ENCODE measurements around the gene TMEM168. TPM values are rescaled to one million over a fixed set of nuclear protein-coding genes. Genes with fewer than 3 reads are reported as not detected.

The TMEM168 gene
- total RNA-seq, 5 donors from 2014 or later (not counting 1 experiment from before 2014, with no cell fraction given): 16.0 to 24.1 (median 20.3) TPM

DNA sequence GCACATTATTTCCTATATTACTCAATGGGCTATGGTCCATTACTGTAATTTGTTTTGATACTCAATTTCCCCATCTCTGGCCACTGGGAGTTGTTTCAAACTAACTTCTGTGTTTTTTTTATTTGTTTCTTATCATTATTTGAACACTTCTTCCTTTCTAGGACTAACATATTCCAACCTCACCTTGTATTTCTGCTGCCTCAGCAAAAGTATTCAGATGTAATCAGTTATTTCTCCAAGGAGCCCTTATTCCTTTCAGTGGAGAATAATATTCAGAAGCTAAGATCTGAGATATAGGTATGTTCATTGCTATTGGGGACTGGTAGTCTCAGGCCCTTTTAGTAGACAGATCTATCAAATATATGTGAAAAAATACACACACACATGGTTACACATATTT lies 36.9 kb downstream of the TMEM168 start:
- POLR2A ChIA-PET: no interaction called here

DNA sequence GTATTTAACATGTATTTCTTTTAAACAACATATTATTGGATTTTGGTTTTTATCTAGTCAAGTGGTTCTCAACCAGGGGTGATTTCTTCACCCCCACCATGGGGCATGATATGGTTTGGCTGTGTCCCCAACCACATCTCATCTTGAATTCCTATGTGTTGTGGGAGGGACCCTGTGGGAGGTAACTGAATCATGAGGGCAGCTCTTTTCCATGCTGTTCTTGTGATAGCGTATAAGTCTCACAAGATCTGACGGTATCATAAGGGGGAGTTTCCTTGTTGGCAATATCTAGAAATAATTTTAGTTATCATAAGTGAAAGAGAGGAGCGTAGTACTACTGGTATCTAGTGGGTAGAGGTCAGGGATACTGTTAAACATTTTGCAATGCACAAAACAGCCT lies 37.6 kb downstream of the TMEM168 start:
- no peaks in the 10 kb centered on the region for H3K9me3 ChIP-seq
- DNase-seq: no peak
- no peaks in the 10 kb centered on the region for H3K27me3 Mint-ChIP-seq
- H3K4me3 Mint-ChIP-seq: no peak overlapping the region
- H3K4me1 Mint-ChIP-seq: peaks cover 0 to 11% (median 5%) of the 10 kb centered on the region in 3 donors
- ChIA-PET CTCF (no interaction called here), POLR2A (no interaction called here)
- no peak overlapping the region for H3K27ac ChIP-seq (ENCODE audit: low read length)
- ATAC-seq (replicated peaks in 1 of 4): no peak
- H3K36me3 Mint-ChIP-seq: no peaks in the 10 kb centered on the region
- H3K9me3 Mint-ChIP-seq: no peaks in the 10 kb centered on the region
- H3K4me3 ChIP-seq (ENCODE audit: control insufficient read depth in 1 of 2, extremely low read depth in 1 of 2, low read length in 1 of 2): no peak overlapping the region
- no peak overlapping the region for H3K27ac Mint-ChIP-seq
- no CpG with 5 or more reads among the region's 3 CpGs for WGBS (ENCODE audit: insufficient coverage)
- H3K4me1 ChIP-seq (ENCODE audit: control insufficient read depth in 1 of 2, extremely low read depth in 1 of 2, insufficient read depth in 2 of 2, low read length in 2 of 2): peaks cover 0 to 4% of the 10 kb centered on the region in 2 experiments
- no peaks in the 10 kb centered on the region for H3K27me3 ChIP-seq (replicated peaks in 1 of 2; ENCODE audit: control insufficient read depth in 2 of 2, extremely low read depth in 1 of 2, insufficient read depth in 2 of 2, low read length in 1 of 2)
- H3K36me3 ChIP-seq (ENCODE audit: control insufficient read depth in 2 of 2, extremely low read depth in 1 of 2, insufficient read depth in 1 of 2, low read length in 1 of 2): no peaks in the 10 kb centered on the region

More for the DNA sequence above, 36.9 kb downstream of the TMEM168 start:
- H3K9me3 Mint-ChIP-seq: no peaks in the 10 kb centered on the region
- no peak for DNase-seq
- no peaks in the 10 kb centered on the region for H3K27me3 Mint-ChIP-seq
- CTCF ChIA-PET: no interaction called here
- Histone ChIP-seq H3K27me3 (replicated peaks in 1 of 2; ENCODE audit: control insufficient read depth in 2 of 2, extremely low read depth in 1 of 2, insufficient read depth in 2 of 2, low read length in 1 of 2) (no peaks in the 10 kb centered on the region), H3K36me3 (ENCODE audit: control insufficient read depth in 2 of 2, extremely low read depth in 1 of 2, insufficient read depth in 1 of 2, low read length in 1 of 2) (no peaks in the 10 kb centered on the region), H3K4me1 (ENCODE audit: control insufficient read depth in 1 of 2, extremely low read depth in 1 of 2, insufficient read depth in 2 of 2, low read length in 2 of 2) (peaks cover 0 to 4% of the 10 kb centered on the region in 2 experiments), H3K4me3 (ENCODE audit: control insufficient read depth in 1 of 2, extremely low read depth in 1 of 2, low read length in 1 of 2) (no peak overlapping the region), H3K9me3 (no peaks in the 10 kb centered on the region), H3K27ac (ENCODE audit: low read length) (no peak overlapping the region)
- no peak overlapping the region for H3K27ac Mint-ChIP-seq
- peaks cover 0 to 11% (median 5%) of the 10 kb centered on the region in 3 donors for H3K4me1 Mint-ChIP-seq
- H3K36me3 Mint-ChIP-seq: no peaks in the 10 kb centered on the region
- no peak overlapping the region for H3K4me3 Mint-ChIP-seq
- ATAC-seq (replicated peaks in 1 of 4): no peak

DNA sequence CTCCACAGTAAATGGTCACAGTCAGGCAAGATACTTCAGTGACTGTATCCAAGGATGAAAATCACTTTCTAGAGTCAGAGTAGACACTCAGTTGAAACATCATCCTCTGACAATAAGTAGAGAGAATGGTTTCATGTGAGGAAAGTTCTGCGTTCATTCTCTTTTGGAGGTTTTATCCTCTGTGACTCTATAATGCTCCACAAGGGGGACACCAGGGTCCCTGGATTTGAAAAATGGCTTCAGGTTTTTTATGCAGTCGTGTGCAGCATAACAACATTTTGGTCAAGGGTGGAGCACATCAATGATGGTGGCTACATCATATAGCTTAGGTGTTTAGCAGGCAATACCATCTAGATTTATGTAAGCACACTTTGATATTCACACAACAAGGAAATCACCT lies 40.4 kb downstream of the TMEM168 start:
- no peak for ATAC-seq (replicated peaks in 1 of 4)
- Histone ChIP-seq H3K27me3 (replicated peaks in 1 of 2; ENCODE audit: control insufficient read depth in 2 of 2, extremely low read depth in 1 of 2, insufficient read depth in 2 of 2, low read length in 1 of 2) (no peaks in the 10 kb centered on the region), H3K4me3 (ENCODE audit: control insufficient read depth in 1 of 2, extremely low read depth in 1 of 2, low read length in 1 of 2) (no peak overlapping the region), H3K9me3 (no peaks in the 10 kb centered on the region), H3K27ac (ENCODE audit: low read length) (no peak overlapping the region), H3K36me3 (ENCODE audit: control insufficient read depth in 2 of 2, extremely low read depth in 1 of 2, insufficient read depth in 1 of 2, low read length in 1 of 2) (no peaks in the 10 kb centered on the region), H3K4me1 (ENCODE audit: control insufficient read depth in 1 of 2, extremely low read depth in 1 of 2, insufficient read depth in 2 of 2, low read length in 2 of 2) (peaks cover 0 to 4% of the 10 kb centered on the region in 2 experiments)
- H3K27ac Mint-ChIP-seq: no peak overlapping the region
- POLR2A ChIA-PET: no interaction called here
- peaks cover 0 to 1% of the 10 kb centered on the region in 2 donors for H3K27me3 Mint-ChIP-seq
- no peak for DNase-seq
- H3K4me1 Mint-ChIP-seq: peaks cover 0 to 11% (median 5%) of the 10 kb centered on the region in 3 donors
- CTCF ChIA-PET: no interaction called here
- no peak overlapping the region for H3K4me3 Mint-ChIP-seq
- H3K9me3 Mint-ChIP-seq: no peaks in the 10 kb centered on the region
- no peaks in the 10 kb centered on the region for H3K36me3 Mint-ChIP-seq
- whole genome bisulfite sequencing (ENCODE audit: insufficient coverage): no CpG with 5 or more reads among the region's 2 CpGs

DNA sequence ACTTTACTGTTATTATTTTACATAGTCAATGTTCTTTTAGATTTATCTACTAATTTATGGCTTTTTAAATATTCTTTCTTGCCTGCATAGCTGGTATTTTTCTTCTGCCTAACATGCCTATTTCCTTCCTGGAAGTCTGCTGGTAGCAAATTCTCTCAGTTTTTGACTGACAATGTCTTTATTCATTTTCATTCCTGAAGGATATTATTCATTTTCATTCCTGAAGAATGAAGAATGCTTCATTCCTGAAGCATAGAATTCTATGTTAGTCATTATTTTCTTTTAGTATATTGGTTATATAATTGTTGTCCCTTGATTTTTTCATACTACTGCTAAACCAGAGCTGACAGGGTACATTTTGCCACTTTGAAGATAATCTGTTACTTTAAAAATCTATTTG lies 41.8 kb downstream of the TMEM168 start:
- CTCF ChIA-PET: interaction anchor here in 1 of 2 donors (0.6 kb wide), 1 partner anchor 9 kb away, joined by 8 read pairs; no protein-coding TSS in a partner anchor
- Histone ChIP-seq H3K27ac (ENCODE audit: low read length) (no peak overlapping the region), H3K4me3 (ENCODE audit: control insufficient read depth in 1 of 2, extremely low read depth in 1 of 2, low read length in 1 of 2) (no peak overlapping the region), H3K36me3 (ENCODE audit: control insufficient read depth in 2 of 2, extremely low read depth in 1 of 2, insufficient read depth in 1 of 2, low read length in 1 of 2) (no peaks in the 10 kb centered on the region), H3K27me3 (replicated peaks in 1 of 2; ENCODE audit: control insufficient read depth in 2 of 2, extremely low read depth in 1 of 2, insufficient read depth in 2 of 2, low read length in 1 of 2) (no peaks in the 10 kb centered on the region), H3K4me1 (ENCODE audit: control insufficient read depth in 1 of 2, extremely low read depth in 1 of 2, insufficient read depth in 2 of 2, low read length in 2 of 2) (peaks cover 0 to 4% of the 10 kb centered on the region in 2 experiments), H3K9me3 (no peaks in the 10 kb centered on the region)
- DNase-seq: no peak
- Mint-ChIP-seq H3K27me3 (peaks cover 0 to 1% of the 10 kb centered on the region in 2 donors), H3K4me3 (no peak overlapping the region), H3K27ac (no peak overlapping the region), H3K9me3 (no peaks in the 10 kb centered on the region), H3K4me1 (peaks cover 0 to 11% (median 5%) of the 10 kb centered on the region in 3 donors), H3K36me3 (no peaks in the 10 kb centered on the region)
- no peak for ATAC-seq (replicated peaks in 1 of 4)
- POLR2A ChIA-PET: no interaction called here

DNA sequence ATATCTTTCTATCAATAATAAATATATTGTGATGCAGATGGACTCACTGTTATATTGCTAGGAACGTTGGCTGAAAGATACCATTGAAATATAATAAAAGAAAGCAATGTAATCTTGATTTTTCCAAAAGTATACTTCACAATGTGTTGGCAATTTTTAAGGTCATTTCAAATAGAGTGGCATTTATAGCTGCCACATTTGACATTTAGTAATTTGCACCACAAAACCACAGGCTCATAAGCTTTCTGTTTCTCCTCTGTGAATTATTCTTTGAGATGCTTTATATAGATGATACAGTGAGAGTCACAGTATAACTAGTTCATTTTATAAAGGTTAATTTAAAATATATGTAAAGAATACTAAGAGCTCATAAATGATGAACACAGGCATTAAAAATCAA lies 44.6 kb downstream of the TMEM168 start:
- no peak for DNase-seq
- POLR2A ChIA-PET: no interaction called here

DNA sequence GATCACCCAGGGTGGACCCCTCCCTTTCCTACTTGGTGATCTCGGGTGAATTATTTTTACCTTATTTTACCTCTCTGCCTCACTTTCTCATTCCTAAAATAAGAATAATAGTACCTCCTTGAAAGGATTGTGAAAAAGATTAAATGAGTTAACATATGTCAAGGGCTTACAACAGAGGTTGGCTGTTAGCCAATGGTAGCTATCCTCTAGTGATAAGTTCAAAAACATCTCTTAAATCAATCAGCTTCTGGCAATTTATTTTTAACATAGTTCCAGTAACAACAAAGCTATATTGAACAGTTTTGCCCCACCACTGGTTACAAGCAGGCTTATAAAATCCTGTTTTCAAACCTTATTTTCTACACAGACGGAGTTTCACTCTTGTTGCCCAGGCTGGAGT lies 45.4 kb downstream of the TMEM168 start:
- ATAC-seq (replicated peaks in 1 of 4) (no peak), DNase-seq (no peak)
- Mint-ChIP-seq H3K9me3 (peaks cover 0 to 3% (median 3%) of the 10 kb centered on the region in 3 donors), H3K4me3 (no peak overlapping the region), H3K27ac (no peak overlapping the region), H3K36me3 (no peaks in the 10 kb centered on the region), H3K27me3 (peaks cover 4 to 9% of the 10 kb centered on the region in 2 donors), H3K4me1 (peaks cover 0 to 2% (median 0%) of the 10 kb centered on the region in 3 donors)
- peaks cover 0 to 7% of the 10 kb centered on the region in 2 experiments for H3K27me3 ChIP-seq (replicated peaks in 1 of 2; ENCODE audit: control insufficient read depth in 2 of 2, extremely low read depth in 1 of 2, insufficient read depth in 2 of 2, low read length in 1 of 2)
- no peaks in the 10 kb centered on the region for H3K36me3 ChIP-seq (ENCODE audit: control insufficient read depth in 2 of 2, extremely low read depth in 1 of 2, insufficient read depth in 1 of 2, low read length in 1 of 2)
- H3K4me3 ChIP-seq (ENCODE audit: control insufficient read depth in 1 of 2, extremely low read depth in 1 of 2, low read length in 1 of 2): no peak overlapping the region
- H3K27ac ChIP-seq (ENCODE audit: low read length): no peak overlapping the region
- whole genome bisulfite sequencing (ENCODE audit: insufficient coverage): 100% methylated on average over 1 of the region's 2 CpGs
- CTCF ChIA-PET: no interaction called here
- no peaks in the 10 kb centered on the region for H3K9me3 ChIP-seq
- no peaks in the 10 kb centered on the region for H3K4me1 ChIP-seq (ENCODE audit: control insufficient read depth in 1 of 2, extremely low read depth in 1 of 2, insufficient read depth in 2 of 2, low read length in 2 of 2)
- POLR2A ChIA-PET: no interaction called here

More for the DNA sequence above, 44.6 kb downstream of the TMEM168 start:
- Histone ChIP-seq H3K27me3 (replicated peaks in 1 of 2; ENCODE audit: control insufficient read depth in 2 of 2, extremely low read depth in 1 of 2, insufficient read depth in 2 of 2, low read length in 1 of 2) (no peaks in the 10 kb centered on the region), H3K27ac (ENCODE audit: low read length) (no peak overlapping the region), H3K9me3 (no peaks in the 10 kb centered on the region), H3K4me3 (ENCODE audit: control insufficient read depth in 1 of 2, extremely low read depth in 1 of 2, low read length in 1 of 2) (no peak overlapping the region), H3K4me1 (ENCODE audit: control insufficient read depth in 1 of 2, extremely low read depth in 1 of 2, insufficient read depth in 2 of 2, low read length in 2 of 2) (peaks cover 0 to 1% of the 10 kb centered on the region in 2 experiments), H3K36me3 (ENCODE audit: control insufficient read depth in 2 of 2, extremely low read depth in 1 of 2, insufficient read depth in 1 of 2, low read length in 1 of 2) (no peaks in the 10 kb centered on the region)
- Mint-ChIP-seq H3K9me3 (peaks cover 0 to 2% (median 1%) of the 10 kb centered on the region in 3 donors), H3K4me3 (no peak overlapping the region), H3K27me3 (peaks cover 3 to 7% of the 10 kb centered on the region in 2 donors), H3K27ac (no peak overlapping the region), H3K4me1 (peaks cover 0 to 8% (median 3%) of the 10 kb centered on the region in 3 donors), H3K36me3 (no peaks in the 10 kb centered on the region)
- no peak for ATAC-seq (replicated peaks in 1 of 4)
- WGBS (ENCODE audit: insufficient coverage): no CpG with 5 or more reads among the region's 1 CpG
- CTCF ChIA-PET: no interaction called here

DNA sequence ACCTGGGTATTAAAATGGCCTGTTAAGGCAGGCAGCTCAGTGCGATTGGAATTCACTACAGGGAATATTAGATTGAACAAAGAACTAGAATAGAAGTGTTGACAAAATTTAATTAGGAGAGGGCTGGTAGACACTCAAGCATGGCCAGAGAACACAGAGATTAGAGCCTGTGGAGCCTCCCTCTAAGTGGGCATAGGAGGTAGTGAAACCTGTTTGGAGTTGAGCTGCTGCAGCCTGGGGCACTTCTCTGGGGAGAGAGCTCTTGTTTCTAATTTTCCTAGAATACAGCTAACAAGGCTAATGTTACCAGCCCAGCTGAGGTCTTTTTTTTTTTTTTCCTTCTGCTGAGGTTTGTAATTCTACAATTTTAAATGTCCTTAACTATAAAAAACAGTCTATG lies 46.4 kb downstream of the TMEM168 start:
- Histone ChIP-seq H3K27ac (ENCODE audit: low read length) (no peak overlapping the region), H3K9me3 (no peaks in the 10 kb centered on the region), H3K36me3 (ENCODE audit: control insufficient read depth in 2 of 2, extremely low read depth in 1 of 2, insufficient read depth in 1 of 2, low read length in 1 of 2) (no peaks in the 10 kb centered on the region), H3K27me3 (replicated peaks in 1 of 2; ENCODE audit: control insufficient read depth in 2 of 2, extremely low read depth in 1 of 2, insufficient read depth in 2 of 2, low read length in 1 of 2) (peaks cover 0 to 13% of the 10 kb centered on the region in 2 experiments), H3K4me1 (ENCODE audit: control insufficient read depth in 1 of 2, extremely low read depth in 1 of 2, insufficient read depth in 2 of 2, low read length in 2 of 2) (no peaks in the 10 kb centered on the region), H3K4me3 (ENCODE audit: control insufficient read depth in 1 of 2, extremely low read depth in 1 of 2, low read length in 1 of 2) (no peak overlapping the region)
- peaks cover 7 to 13% of the 10 kb centered on the region in 2 donors for H3K27me3 Mint-ChIP-seq
- H3K4me1 Mint-ChIP-seq: no peaks in the 10 kb centered on the region
- H3K9me3 Mint-ChIP-seq: peaks cover 0 to 6% (median 6%) of the 10 kb centered on the region in 3 donors
- H3K36me3 Mint-ChIP-seq: no peaks in the 10 kb centered on the region
- ChIA-PET CTCF (no interaction called here), POLR2A (no interaction called here)
- no peak overlapping the region for H3K27ac Mint-ChIP-seq
- no CpG with 5 or more reads among the region's 1 CpG for WGBS (ENCODE audit: insufficient coverage)
- ATAC-seq (replicated peaks in 1 of 4): no peak
- no peak overlapping the region for H3K4me3 Mint-ChIP-seq
- no peak for DNase-seq

All from T-cell (primary cell).